Right lobe of liver (tissue), 4 donors: Measurements from ENCODE around the gene TRIO.

Source experiments
- POLR2A ChIP-seq: fragments of 450-650 bp; IDR thresholded peaks from one replicate; pipeline ENCODE4 v1.6.1; 2017; ENCODE audit warnings: antibody characterized with exemption, mild to moderate bottlenecking
- TF ChIP-seq, protein P1 (sequence below), 4 donors: fragments of 200-600 bp in 3 of 4; fragments of 450-650 bp in 1 of 4; IDR thresholded peaks; one replicate each; pipeline versions ENCODE4 v1.5.1 to v1.8.0; 2016 to 2022; ENCODE audit warnings: antibody characterized with exemption in 4 of 4, mild to moderate bottlenecking in 2 of 4
- donor health status: DM: no; HTN: no; CAD: no.
- donor health status: DM: no; HTN: no; CAD: no.
- donor health status: DM: no; HTN: yes; CAD: no.

DNA sequence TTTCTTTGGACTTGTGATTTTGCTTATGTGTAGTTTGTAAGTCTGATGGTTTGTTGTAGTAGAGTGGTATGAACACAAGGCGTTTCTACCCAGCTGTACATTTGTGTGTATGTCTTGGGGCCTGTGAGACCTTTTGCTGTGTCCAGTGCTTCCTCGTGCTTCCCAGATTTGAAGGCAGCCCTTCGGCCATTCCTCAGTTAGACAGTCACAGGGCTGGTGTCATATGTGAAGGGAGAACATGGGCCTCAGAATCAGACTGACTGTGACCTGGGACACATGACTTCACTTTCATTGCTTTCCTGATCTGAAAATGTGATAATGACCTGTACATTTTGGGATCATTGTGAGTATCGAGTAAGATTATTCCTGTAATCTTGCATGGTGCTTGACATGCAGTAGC lies 140.0 kb downstream of the TRIO start:
- TF ChIP-seq POLR2A, result no peak
- TF ChIP-seq, protein P1, sequence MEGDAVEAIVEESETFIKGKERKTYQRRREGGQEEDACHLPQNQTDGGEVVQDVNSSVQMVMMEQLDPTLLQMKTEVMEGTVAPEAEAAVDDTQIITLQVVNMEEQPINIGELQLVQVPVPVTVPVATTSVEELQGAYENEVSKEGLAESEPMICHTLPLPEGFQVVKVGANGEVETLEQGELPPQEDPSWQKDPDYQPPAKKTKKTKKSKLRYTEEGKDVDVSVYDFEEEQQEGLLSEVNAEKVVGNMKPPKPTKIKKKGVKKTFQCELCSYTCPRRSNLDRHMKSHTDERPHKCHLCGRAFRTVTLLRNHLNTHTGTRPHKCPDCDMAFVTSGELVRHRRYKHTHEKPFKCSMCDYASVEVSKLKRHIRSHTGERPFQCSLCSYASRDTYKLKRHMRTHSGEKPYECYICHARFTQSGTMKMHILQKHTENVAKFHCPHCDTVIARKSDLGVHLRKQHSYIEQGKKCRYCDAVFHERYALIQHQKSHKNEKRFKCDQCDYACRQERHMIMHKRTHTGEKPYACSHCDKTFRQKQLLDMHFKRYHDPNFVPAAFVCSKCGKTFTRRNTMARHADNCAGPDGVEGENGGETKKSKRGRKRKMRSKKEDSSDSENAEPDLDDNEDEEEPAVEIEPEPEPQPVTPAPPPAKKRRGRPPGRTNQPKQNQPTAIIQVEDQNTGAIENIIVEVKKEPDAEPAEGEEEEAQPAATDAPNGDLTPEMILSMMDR (IDR thresholded peaks at IDR 0.05), result no peak
